Hepatocyte (in vitro differentiated cells): ENCODE measurements around the gene PDLIM1. TPM values are rescaled to one million over a fixed set of nuclear protein-coding genes. Genes with fewer than 3 reads are reported as not detected.
"Not testable (repeated sequence)": the region's sequence is repeated elsewhere in the genome, so short reads cannot be mapped to it uniquely, and the experiment has no call there.

Experiments
- DNase-seq: peaks from one replicate; pipeline ENCODE4 v3.0.0-alpha.2; 2016; ENCODE audit warnings: low spot score
- H2AFZ ChIP-seq: fragments of 200-600 bp; sonication (generic); 2 replicates; pipeline ENCODE4 v1.6.0; 2016; ENCODE audit warnings: antibody characterized with exemption, mild to moderate bottlenecking
- H3K27ac ChIP-seq: fragments of 200-600 bp; sonication (generic); 2 replicates; pipeline ENCODE4 v1.5.1; 2016; ENCODE audit warnings: mild to moderate bottlenecking
- H3K27me3 ChIP-seq: fragments of 200-600 bp; sonication (generic); 2 replicates; pipeline ENCODE4 v1.6.1; 2016
- H3K36me3 ChIP-seq: fragments of 200-600 bp; sonication (generic); replicated peaks from 2 replicates; pipeline ENCODE4 v1.5.1; 2016; ENCODE audit warnings: low read depth; ENCODE audit not compliant: insufficient read depth
- H3K4me1 ChIP-seq: fragments of 200-600 bp; sonication (generic); 2 replicates; pipeline ENCODE4 v1.5.1; 2016; ENCODE audit warnings: mild to moderate bottlenecking, moderate library complexity; ENCODE audit not compliant: insufficient read depth
- H3K4me2 ChIP-seq: fragments of 200-600 bp; sonication (generic); 2 replicates; pipeline ENCODE4 v1.6.0; 2016
- H3K4me3 ChIP-seq: fragments of 200-600 bp; sonication (generic); 2 replicates; pipeline ENCODE4 v1.5.1; 2016; ENCODE audit warnings: mild to moderate bottlenecking
- H3K79me2 ChIP-seq: fragments of 200-600 bp; sonication (generic); 2 replicates; pipeline ENCODE4 v1.6.0; 2017; ENCODE audit warnings: mild to moderate bottlenecking
- H3K9me2 ChIP-seq: fragments of 200-600 bp; sonication (generic); replicated peaks from 2 replicates; pipeline ENCODE4 v1.6.0; 2017; ENCODE audit warnings: mild to moderate bottlenecking; ENCODE audit not compliant: insufficient read depth
- H3K9me3 ChIP-seq: fragments of 200-600 bp; sonication (generic); 2 replicates; pipeline ENCODE4 v1.5.1; 2016; ENCODE audit warnings: low read depth, mild to moderate bottlenecking
- H4K20me1 ChIP-seq: fragments of 200-600 bp; sonication (generic); 2 replicates; pipeline ENCODE4 v1.6.0; 2016; ENCODE audit warnings: mild to moderate bottlenecking; ENCODE audit not compliant: insufficient read depth, poor library complexity, severe bottlenecking
- EZH2 ChIP-seq: fragments of 200-600 bp; sonication (generic); IDR thresholded peaks from 2 replicates; pipeline ENCODE4 v1.6.1; 2016; ENCODE audit warnings: antibody characterized with exemption, mild to moderate bottlenecking, borderline replicate concordance
- EZH2phosphoT487 ChIP-seq: fragments of 200-600 bp; sonication (generic); IDR thresholded peaks from one replicate; pipeline ENCODE4 v1.6.1; 2018; ENCODE audit warnings: antibody characterized with exemption, mild to moderate bottlenecking, low read depth, moderate library complexity; ENCODE audit not compliant: unreplicated experiment, severe bottlenecking
- WGBS: methylation state at CpG from one replicate; pipeline ENCODE4 v1.1.6; 2016; ENCODE audit warnings: low lambda C conversion rate; ENCODE audit errors: missing lambda C conversion rate; 5-methylcytosine and 5-hydroxymethylcytosine counted together
- polyA plus RNA-seq: library from polyadenylated mRNA; unstranded; fragments of >200 nt; fragmentation: Nextera tagmentation; extraction: Ambion mirVana; gene quantifications from 2 replicates; pipeline ENCODE4 v1.2.1, GENCODE V29; 2016
- total RNA-seq: library from RNA; depleted of rRNA; stranded (reverse); fragments of >200 nt; gene quantifications from 2 replicates; pipeline ENCODE4 v1.2.3, GENCODE V29; 2014
- TF ChIP-seq, protein P1 (sequence below): fragments of 200-600 bp; sonication (generic); IDR thresholded peaks from 2 replicates; pipeline ENCODE4 v1.5.1; 2016; ENCODE audit warnings: antibody characterized with exemption, mild to moderate bottlenecking; ENCODE audit not compliant: poor library complexity

PDLIM1 gene
- total and polyA plus RNA-seq, 2 experiments from 2014 or later, result 58.2 to 176 TPM

GRCh38 chr10:95242581-95243317, 48.1 kb downstream of the PDLIM1 start:
- peak; percentile 65 for DNase-seq
- TF ChIP-seq EZH2 (no peak), EZH2phosphoT487 (no peak)
- TF ChIP-seq, protein P1, sequence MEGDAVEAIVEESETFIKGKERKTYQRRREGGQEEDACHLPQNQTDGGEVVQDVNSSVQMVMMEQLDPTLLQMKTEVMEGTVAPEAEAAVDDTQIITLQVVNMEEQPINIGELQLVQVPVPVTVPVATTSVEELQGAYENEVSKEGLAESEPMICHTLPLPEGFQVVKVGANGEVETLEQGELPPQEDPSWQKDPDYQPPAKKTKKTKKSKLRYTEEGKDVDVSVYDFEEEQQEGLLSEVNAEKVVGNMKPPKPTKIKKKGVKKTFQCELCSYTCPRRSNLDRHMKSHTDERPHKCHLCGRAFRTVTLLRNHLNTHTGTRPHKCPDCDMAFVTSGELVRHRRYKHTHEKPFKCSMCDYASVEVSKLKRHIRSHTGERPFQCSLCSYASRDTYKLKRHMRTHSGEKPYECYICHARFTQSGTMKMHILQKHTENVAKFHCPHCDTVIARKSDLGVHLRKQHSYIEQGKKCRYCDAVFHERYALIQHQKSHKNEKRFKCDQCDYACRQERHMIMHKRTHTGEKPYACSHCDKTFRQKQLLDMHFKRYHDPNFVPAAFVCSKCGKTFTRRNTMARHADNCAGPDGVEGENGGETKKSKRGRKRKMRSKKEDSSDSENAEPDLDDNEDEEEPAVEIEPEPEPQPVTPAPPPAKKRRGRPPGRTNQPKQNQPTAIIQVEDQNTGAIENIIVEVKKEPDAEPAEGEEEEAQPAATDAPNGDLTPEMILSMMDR, result peak; percentile 59
- Histone ChIP-seq H3K4me3 (no peak overlapping the region), H3K4me1 (peaks cover 9% of the 10 kb centered on the region), H3K79me2 (peaks cover 2% of the 10 kb centered on the region), H3K9me2 (no peaks in the 10 kb centered on the region), H2AFZ (no peak overlapping the region), H3K36me3 (no peaks in the 10 kb centered on the region), H3K27ac (no peak overlapping the region), H3K9me3 (no peaks in the 10 kb centered on the region), H3K4me2 (no peak overlapping the region), H3K27me3 (no peaks in the 10 kb centered on the region), H4K20me1 (no peaks in the 10 kb centered on the region)
- 82% methylated on average over 8 of the region's 8 CpGs for WGBS

GRCh38 chr10:95241533-95241932, 49.3 kb downstream of the PDLIM1 start:
- no peaks in the 10 kb centered on the region for H3K4me1 ChIP-seq
- H3K79me2 ChIP-seq, result peaks cover 2% of the 10 kb centered on the region
- H2AFZ ChIP-seq, result no peak overlapping the region
- no peaks in the 10 kb centered on the region for H3K9me2 ChIP-seq
- no peaks in the 10 kb centered on the region for H3K27me3 ChIP-seq
- H3K9me3 ChIP-seq, result no peaks in the 10 kb centered on the region
- 77% methylated on average over 4 of the region's 4 CpGs for WGBS
- no peak overlapping the region for H3K4me3 ChIP-seq
- TF ChIP-seq EZH2 (no peak), EZH2phosphoT487 (no peak)
- TF ChIP-seq, protein P1, result no peak
- no peak overlapping the region for H3K27ac ChIP-seq
- no peak overlapping the region for H3K4me2 ChIP-seq
- no peaks in the 10 kb centered on the region for H4K20me1 ChIP-seq
- DNase-seq, result no peak
- no peaks in the 10 kb centered on the region for H3K36me3 ChIP-seq

DNA sequence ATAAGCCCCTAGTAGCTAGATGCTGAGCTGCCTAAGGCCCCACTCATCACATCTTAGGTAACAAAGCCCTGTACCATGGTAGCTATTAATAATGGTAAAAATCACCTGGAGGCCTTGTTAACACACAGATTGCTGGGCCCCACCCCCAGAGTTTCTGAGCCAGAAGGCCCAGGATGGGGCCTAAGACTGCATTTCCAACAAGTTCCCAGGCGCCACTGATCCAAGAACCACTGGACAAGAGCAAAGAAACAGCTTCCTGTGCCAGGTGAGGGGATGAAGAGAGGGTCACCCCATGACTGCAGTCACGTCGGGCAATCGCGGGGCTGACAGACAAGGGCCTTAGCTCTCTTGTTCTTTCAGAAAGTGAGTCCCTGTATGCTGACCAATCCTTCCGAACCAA, 50.0 kb downstream of the PDLIM1 start:
- DNase-seq, result no peak
- Histone ChIP-seq H2AFZ (no peak overlapping the region), H4K20me1 (no peaks in the 10 kb centered on the region), H3K79me2 (peaks cover 2% of the 10 kb centered on the region), H3K4me3 (no peak overlapping the region), H3K27ac (no peak overlapping the region), H3K9me2 (no peaks in the 10 kb centered on the region), H3K27me3 (no peaks in the 10 kb centered on the region), H3K4me1 (no peaks in the 10 kb centered on the region), H3K36me3 (no peaks in the 10 kb centered on the region), H3K4me2 (no peak overlapping the region), H3K9me3 (no peaks in the 10 kb centered on the region)
- TF ChIP-seq EZH2phosphoT487 (no peak), EZH2 (no peak)
- TF ChIP-seq, protein P1, result no peak
- 90% methylated on average over 6 of the region's 6 CpGs for WGBS

GRCh38 chr10:95240096-95240495, 50.7 kb downstream of the PDLIM1 start:
- H3K36me3 ChIP-seq, H3K4me3 ChIP-seq, DNase-seq, H3K27ac ChIP-seq, H3K9me2 ChIP-seq, H3K9me3 ChIP-seq, H4K20me1 ChIP-seq, H3K79me2 ChIP-seq, H3K27me3 ChIP-seq, H2AFZ ChIP-seq, H3K4me1 ChIP-seq, H3K4me2 ChIP-seq: not testable (repeated sequence)
- WGBS, result 97% methylated on average over 3 of the region's 3 CpGs
